H1 (cell line): ENCODE measurements around the gene CMTM1. TPM values are rescaled to one million over a fixed set of nuclear protein-coding genes. Genes with fewer than 3 reads are reported as not detected.

Source experiments
- CEBPB ChIP-seq: IDR thresholded peaks from 2 replicates; pipeline ENCODE4 v1.6.1; 2012; ENCODE audit warnings: low read depth, low read length
- TCF12 ChIP-seq: IDR thresholded peaks from 2 replicates; pipeline ENCODE4 v1.6.1; 2011; ENCODE audit warnings: low read depth, mild to moderate bottlenecking, low read length
- polyA plus RNA-seq, 7 experiments: library from polyadenylated mRNA; depleted of rRNA in 3 of 7; stranded (reverse) in 5 of 7; unstranded in 2 of 7; fragments of >200 nt in 5 of 7; fragments of 200-250 nt in 2 of 7; gene quantifications; 1 replicate in 5 of 7; 2 replicates in 1 of 7; 4 replicates in 1 of 7; pipeline versions ENCODE4 v1.2.1 to v1.2.3, GENCODE V29; 2011 to 2013; ENCODE audit warnings: missing spikeins in 2 of 7, mixed read lengths in 2 of 7
- total RNA-seq: library from RNA; stranded (reverse); fragmentation: NEBNext Ultra II Directional; extraction: Animal tissue kit (Norgen Biotek cat#: 25700); gene quantifications from 2 replicates; pipeline ENCODE4 v1.2.1, GENCODE V29; 2021

The CMTM1 gene
- total and polyA plus RNA-seq, 2 of the 8 experiments (the other 6 are each of a cell fraction or from before 2014, with no cell fraction given), result 1.2 to 2.0 TPM

DNA sequence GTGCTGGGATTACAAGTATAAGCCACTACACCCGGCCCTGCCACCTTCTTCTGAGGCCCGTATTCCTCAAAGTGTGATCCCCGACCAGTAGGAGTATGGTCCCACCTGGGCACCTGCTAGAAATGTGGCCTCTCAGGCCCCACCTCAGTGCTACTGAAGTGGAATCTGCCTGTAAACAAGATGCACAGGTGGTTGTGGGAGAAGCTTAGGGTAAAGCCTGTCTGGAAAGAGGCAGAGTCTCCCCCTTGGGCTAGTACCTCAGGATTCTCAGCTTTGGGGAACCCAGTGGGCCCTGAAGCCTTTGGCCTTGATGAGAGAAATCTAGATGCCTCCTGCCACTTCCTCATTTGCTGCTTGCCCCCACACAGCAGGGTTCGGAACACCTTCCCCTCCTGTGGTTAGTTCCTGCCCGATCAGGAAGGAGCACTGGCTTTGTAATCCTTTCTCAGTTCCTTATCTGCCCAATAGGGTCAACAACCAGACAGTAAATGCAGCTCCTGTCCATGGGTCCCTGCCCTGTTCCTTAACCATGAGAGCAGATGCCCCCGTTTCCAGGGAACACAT, 41.6 kb upstream of the CMTM1 start (continued):
- TF ChIP-seq TCF12 (no peak), CEBPB (no peak)
- TF ChIP-seq, all 59 proteins: peak for 0
